SH-SY5Y (cell line): ENCODE results near the gene KIF26B.

ENCODE experiments used
- GATA2 ChIP-seq: IDR thresholded peaks from 2 replicates; pipeline ENCODE4 v1.6.1; 2011; ENCODE audit warnings: mild to moderate bottlenecking, low read depth, low read length
- GATA3 ChIP-seq: IDR thresholded peaks from 2 replicates; pipeline ENCODE4 v1.6.1; 2011; ENCODE audit warnings: low read depth, mild to moderate bottlenecking, low read length, moderate library complexity

DNA sequence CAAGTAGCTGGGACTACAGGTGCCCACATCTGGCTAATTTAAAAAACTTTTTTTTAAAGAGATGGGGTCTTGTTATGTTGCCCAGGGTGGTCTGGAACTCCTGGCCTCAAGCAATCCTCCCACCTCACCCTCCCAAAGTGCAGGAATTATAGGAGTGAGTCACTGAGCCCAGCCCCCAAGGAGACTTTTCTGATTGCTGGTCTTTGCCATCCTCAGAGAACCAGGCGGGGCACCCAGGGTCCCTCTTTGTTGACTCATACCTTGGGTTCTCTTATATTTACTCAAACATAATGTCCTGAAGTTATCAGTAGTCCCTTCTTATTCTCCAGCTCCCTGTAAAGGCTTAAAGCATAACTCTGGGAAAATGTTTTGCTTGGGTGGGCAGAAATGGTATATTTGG lies 51.1 kb downstream of the KIF26B start:
- TF ChIP-seq GATA2 (no peak), GATA3 (no peak)
